HL-60 (cell line): ENCODE results near the gene OXSR1.

Source experiments
- CTCF ChIP-seq: IDR thresholded peaks from one replicate; pipeline ENCODE4 v1.5.1; 2011; ENCODE audit warnings: low read length, control low read depth, inconsistent platforms; ENCODE audit not compliant: insufficient read depth
- GABPA ChIP-seq: IDR thresholded peaks from 2 replicates; pipeline ENCODE4 v1.6.1; 2012; ENCODE audit warnings: low read depth
- POLR2AphosphoS5 ChIP-seq: IDR thresholded peaks from 2 replicates; pipeline ENCODE4 v1.6.1; 2012; ENCODE audit warnings: low read depth
- REST ChIP-seq: IDR thresholded peaks from 2 replicates; pipeline ENCODE4 v1.6.1; 2012; ENCODE audit warnings: low read depth; ENCODE audit not compliant: insufficient replicate concordance

- TF ChIP-seq CTCF (no peak), REST (no peak), GABPA (no peak), POLR2AphosphoS5 (no peak)
Measured at GRCh38 chr3:38143511-38143910, 21.8 kb upstream of the OXSR1 start.
